NK-92 (cell line): Measurements from ENCODE around the gene CDO1.

Experiments used
- DNase-seq: peaks from one replicate; lab custom pipeline; 2025; ENCODE audit not compliant: unreplicated experiment; lab: John Stamatoyannopoulos, UW

The CDO1 gene

GRCh38 chr5:115788440-115788839 is 28.0 kb downstream of the CDO1 start:
- DNase-seq = no peak

- DNase-seq = no peak
These were observed 29.0 kb downstream of the CDO1 start for GRCh38 chr5:115787426-115787825.

GRCh38 chr5:115785381-115786065 is 30.9 kb downstream of the CDO1 start:
- DNase-seq = no peak

- no peak for DNase-seq
These were observed 38.0 kb downstream of the CDO1 start for GRCh38 chr5:115778417-115778816.

- no peak for DNase-seq
These were observed 39.5 kb downstream of the CDO1 start for GRCh38 chr5:115776989-115777388.

- no peak for DNase-seq
These were observed 40.5 kb downstream of the CDO1 start for GRCh38 chr5:115775999-115776398.

GRCh38 chr5:115774684-115775083 is 41.8 kb downstream of the CDO1 start:
- no peak for DNase-seq

GRCh38 chr5:115772731-115773475 is 43.6 kb downstream of the CDO1 start:
- no peak for DNase-seq

- no peak for DNase-seq
These were observed 46.0 kb downstream of the CDO1 start for GRCh38 chr5:115770466-115770865.

- DNase-seq = no peak
These were observed 49.0 kb downstream of the CDO1 start for GRCh38 chr5:115767424-115767823.

GRCh38 chr5:115766608-115767007 is 49.9 kb downstream of the CDO1 start:
- no peak for DNase-seq

- DNase-seq = no peak
These were observed 58.1 kb downstream of the CDO1 start for GRCh38 chr5:115758356-115758755.

- no peak for DNase-seq
These were observed 60.8 kb downstream of the CDO1 start for GRCh38 chr5:115755675-115756074.
